ENCODE measurements around the gene RASSF7. TPM values are rescaled to one million over a fixed set of nuclear protein-coding genes. Genes with fewer than 3 reads are reported as not detected.

Gene RASSF7
- total and polyA plus RNA-seq, 2 donors (not counting 1 experiment from before 2014, with no cell fraction given), result 29.8 to 89.3 TPM

GRCh38 chr11:556662-557256, 4.0 kb upstream of the RASSF7 start:
- Histone ChIP-seq H3K4me1 (ENCODE audit: control insufficient read depth in 2 of 2, insufficient read depth in 2 of 2, low read length in 2 of 2) (peaks cover 22 to 34% of the 10 kb centered on the region in 2 donors), H3K27ac (ENCODE audit: low read length in 2 of 2) (no peak overlapping the region), H3K4me2 (replicated peaks; ENCODE audit: low read depth, low read length, poor library complexity, severe bottlenecking) (peak overlapping the region; percentile 96), H3K79me2 (ENCODE audit: control insufficient read depth, insufficient read depth, low read length) (peaks cover 6% of the 10 kb centered on the region), H3K36me3 (replicated peaks in 1 of 2; ENCODE audit: control extremely low read depth in 1 of 2, control insufficient read depth in 1 of 2, extremely low read depth in 1 of 2, insufficient read depth in 2 of 2, low read length in 1 of 2) (no peaks in the 10 kb centered on the region), H3K9me3 (ENCODE audit: control extremely low read depth in 1 of 3, control insufficient read depth in 2 of 3, insufficient read depth in 1 of 3, low read length in 2 of 3) (no peaks in the 10 kb centered on the region), H3K4me3 (ENCODE audit: control extremely low read depth in 1 of 5, extremely low read depth in 1 of 5, insufficient read depth in 1 of 5, low read depth in 2 of 5, low read length in 4 of 5) (no peak overlapping the region), H4K20me1 (ENCODE audit: control insufficient read depth, insufficient read depth, low read length, poor library complexity, severe bottlenecking) (peaks cover 18% of the 10 kb centered on the region), H2AFZ (ENCODE audit: insufficient read depth, low read depth, low read length, poor library complexity, severe bottlenecking) (no peak overlapping the region), H3K9ac (ENCODE audit: low read length) (no peak overlapping the region), H3K27me3 (replicated peaks in 1 of 4; ENCODE audit: control extremely low read depth in 1 of 4, control insufficient read depth in 3 of 4, insufficient read depth in 4 of 4, low read length in 3 of 4) (peaks cover 0 to 10% (median 3%) of the 10 kb centered on the region in 4 experiments)
- 73% methylated on average over 22 of the region's 22 CpGs for WGBS (ENCODE audit: insufficient coverage)
- Mint-ChIP-seq H3K4me1 (peaks cover 23% of the 10 kb centered on the region), H3K4me3 (peak overlapping the region; percentile 64), H3K27ac (peak overlapping the region; percentile 32), H3K9me3 (ENCODE audit: insufficient read depth) (no peaks in the 10 kb centered on the region), H3K27me3 (no peaks in the 10 kb centered on the region)
- DNase-seq (peak; percentile 39), ATAC-seq (ENCODE audit: low read depth) (no peak)
- TF ChIP-seq EZH2 (IDR thresholded peaks at IDR 0.05; ENCODE audit: borderline replicate concordance, insufficient read depth, low read depth, low read length, poor library complexity, severe bottlenecking) (no peak), CTCF (IDR thresholded peaks at IDR 0.05) (no peak)
- ChIA-PET POLR2A (interaction anchor here (0.6 to 2.4 kb wide), 3 partner anchors 19 to 1076 kb away, joined by 3 to 18 read pairs (median 3); partner anchors contain the start of gene PHRF1), CTCF (interaction anchor here (1.7 to 5.1 kb wide), 3 partner anchors 20 to 170 kb away, joined by 6 to 52 read pairs (median 32); no protein-coding TSS in a partner anchor)
- intact Hi-C loops (cut with micrococcal nuclease), result no loop called here

Data from B cell (primary cell).